H9 (cell line): Measurements from ENCODE around the gene TNFSF8. TPM values are rescaled to one million over a fixed set of nuclear protein-coding genes. Genes with fewer than 3 reads are reported as not detected.

ENCODE experiments used
- DNase-seq: peaks from one replicate; pipeline ENCODE4 v3.0.0-alpha.2; 2017
- H2AFZ ChIP-seq: one replicate; pipeline ENCODE4 v1.6.1; 2013; ENCODE audit warnings: mild to moderate bottlenecking, low read length, control low read depth, moderate library complexity
- H2AK5ac ChIP-seq: 2 replicates; pipeline ENCODE4 v1.6.1; 2013; ENCODE audit warnings: low read length, control low read depth, mixed read lengths; ENCODE audit not compliant: insufficient read length
- H2BK120ac ChIP-seq: one replicate; pipeline ENCODE4 v1.6.1; 2013; ENCODE audit warnings: low read depth, mild to moderate bottlenecking, low read length, control low read depth, inconsistent platforms; ENCODE audit not compliant: poor library complexity, severe bottlenecking
- H2BK12ac ChIP-seq: 2 replicates; pipeline ENCODE4 v1.6.1; 2013; ENCODE audit warnings: low read length, control low read depth, mixed read lengths, low read depth; ENCODE audit not compliant: insufficient read length
- H2BK15ac ChIP-seq: 2 replicates; pipeline ENCODE4 v1.6.1; 2013; ENCODE audit warnings: low read depth, low read length, control low read depth
- H2BK20ac ChIP-seq: one replicate; pipeline ENCODE4 v1.6.1; 2013; ENCODE audit warnings: low read depth, mild to moderate bottlenecking, low read length, control low read depth, inconsistent platforms; ENCODE audit not compliant: poor library complexity, severe bottlenecking
- H2BK5ac ChIP-seq: 2 replicates; pipeline ENCODE4 v1.6.1; 2013; ENCODE audit warnings: low read length, control low read depth, mixed read lengths; ENCODE audit not compliant: insufficient read length
- H3K14ac ChIP-seq: 2 replicates; pipeline ENCODE4 v1.6.1; 2013; ENCODE audit warnings: low read length, control low read depth; ENCODE audit not compliant: insufficient read depth
- H3K18ac ChIP-seq: 2 replicates; pipeline ENCODE4 v1.6.1; 2013; ENCODE audit warnings: low read depth, mild to moderate bottlenecking, mixed read lengths, low read length, control low read depth; ENCODE audit not compliant: insufficient read length
- H3K23ac ChIP-seq: 2 replicates; pipeline ENCODE4 v1.6.1; 2013; ENCODE audit warnings: low read length, control low read depth, mixed read lengths, low read depth; ENCODE audit not compliant: insufficient read length
- H3K23me2 ChIP-seq: 2 replicates; pipeline ENCODE4 v1.6.1; 2013; ENCODE audit warnings: low read depth, mild to moderate bottlenecking, mixed read lengths, low read length, control low read depth; ENCODE audit not compliant: insufficient read length, poor library complexity, severe bottlenecking
- H3K27ac ChIP-seq: 2 replicates; pipeline ENCODE4 v1.5.1; 2013; ENCODE audit warnings: low read length, control low read depth, mixed read lengths, low read depth; ENCODE audit not compliant: insufficient read length
- H3K27me3 ChIP-seq: 2 replicates; pipeline ENCODE4 v1.6.1; 2013; ENCODE audit warnings: low read length, control low read depth, inconsistent platforms; ENCODE audit not compliant: insufficient read depth
- H3K4ac ChIP-seq: 2 replicates; pipeline ENCODE4 v1.6.1; 2013; ENCODE audit warnings: low read depth, mild to moderate bottlenecking, control low read depth, inconsistent platforms, low read length, moderate library complexity
- H3K4me1 ChIP-seq: 2 replicates; pipeline ENCODE4 v1.6.1; 2013; ENCODE audit warnings: low read length, control low read depth, inconsistent platforms; ENCODE audit not compliant: insufficient read depth
- H3K4me2 ChIP-seq: 2 replicates; pipeline ENCODE4 v1.6.1; 2013; ENCODE audit warnings: low read length, control low read depth, mixed read lengths; ENCODE audit not compliant: insufficient read length, insufficient read depth
- H3K56ac ChIP-seq: 2 replicates; pipeline ENCODE4 v1.6.1; 2013; ENCODE audit warnings: low read depth, mild to moderate bottlenecking, mixed read lengths, low read length, control low read depth; ENCODE audit not compliant: insufficient read length
- H3K79me1 ChIP-seq: 2 replicates; pipeline ENCODE4 v1.6.1; 2013; ENCODE audit warnings: low read depth, mild to moderate bottlenecking, moderate library complexity, low read length, control low read depth, inconsistent platforms; ENCODE audit not compliant: insufficient read depth, poor library complexity, severe bottlenecking
- H3K79me2 ChIP-seq: 2 replicates; pipeline ENCODE4 v1.6.1; 2013; ENCODE audit warnings: low read length, control low read depth, inconsistent platforms; ENCODE audit not compliant: insufficient read depth
- H3K9ac ChIP-seq: 2 replicates; pipeline ENCODE4 v1.6.1; 2013; ENCODE audit warnings: low read length, control low read depth, mixed read lengths; ENCODE audit not compliant: insufficient read length; ENCODE audit errors: extremely low read depth
- H3K9me3 ChIP-seq: one replicate; pipeline ENCODE4 v1.6.1; 2013; ENCODE audit warnings: low read depth, low read length, inconsistent platforms; ENCODE audit not compliant: control insufficient read depth
- H3T11ph ChIP-seq: one replicate; pipeline ENCODE4 v1.6.1; 2013; ENCODE audit warnings: mild to moderate bottlenecking, low read length, control low read depth, inconsistent platforms
- H4K20me1 ChIP-seq: one replicate; pipeline ENCODE4 v1.6.1; 2013; ENCODE audit not compliant: control insufficient read depth, insufficient read length, insufficient read depth
- H4K5ac ChIP-seq: 2 replicates; pipeline ENCODE4 v1.6.1; 2013; ENCODE audit warnings: low read depth, mild to moderate bottlenecking, mixed read lengths, low read length, control low read depth; ENCODE audit not compliant: insufficient read length
- H4K8ac ChIP-seq: replicated peaks from 2 replicates; pipeline ENCODE4 v1.6.1; 2013; ENCODE audit warnings: low read length, control low read depth, mixed read lengths, low read depth; ENCODE audit not compliant: insufficient read length
- H4K91ac ChIP-seq: 2 replicates; pipeline ENCODE4 v1.6.1; 2013; ENCODE audit warnings: low read depth, mild to moderate bottlenecking, moderate library complexity, mixed read lengths, low read length, control low read depth; ENCODE audit not compliant: insufficient read length
- H3K27ac Mint-ChIP-seq, 3 experiments: 2 replicates in 2 of 3; 3 replicates in 1 of 3; pipeline ENCODE4 v1.8.0; 2020 to 2021; ENCODE audit warnings: mixed read lengths in 3 of 3, mild to moderate bottlenecking in 1 of 3, moderate library complexity in 1 of 3
- H3K27me3 Mint-ChIP-seq: 2 replicates; pipeline ENCODE4 v1.8.0; 2021; ENCODE audit warnings: low read depth, mild to moderate bottlenecking, moderate library complexity, mixed read lengths
- H3K36me3 Mint-ChIP-seq, 3 experiments: 2 replicates in 2 of 3; 3 replicates in 1 of 3; pipeline ENCODE4 v1.8.0; 2020 to 2021; ENCODE audit warnings: low read depth in 3 of 3, mixed read lengths in 3 of 3; ENCODE audit not compliant: insufficient read depth in 1 of 3
- H3K4me1 Mint-ChIP-seq, 2 experiments: 2 replicates each; pipeline ENCODE4 v1.8.0; 2020; ENCODE audit warnings: mixed read lengths in 2 of 2
- H3K4me3 Mint-ChIP-seq, 2 experiments: 2 replicates in 1 of 2; 3 replicates in 1 of 2; pipeline ENCODE4 v1.8.0; 2020 to 2021; ENCODE audit warnings: mild to moderate bottlenecking in 2 of 2, mixed read lengths in 2 of 2, moderate library complexity in 1 of 2
- H3K9me3 Mint-ChIP-seq, 2 experiments: 2 replicates in 1 of 2; 3 replicates in 1 of 2; pipeline ENCODE4 v1.8.0; 2020; ENCODE audit warnings: mild to moderate bottlenecking in 2 of 2, mixed read lengths in 2 of 2, moderate library complexity in 1 of 2
- CTCF ChIP-seq: fragments of 200-600 bp; sonication (generic); conservative IDR thresholded peaks from 3 replicates; pipeline ENCODE4 v1.8.0; 2021; ENCODE audit warnings: antibody characterized with exemption, mild to moderate bottlenecking
- WGBS: extraction: QIAGEN DNeasy Blood & Tissue Kit; methylation state at CpG from one replicate; pipeline ENCODE4 v1.1.7; 2013; ENCODE audit warnings: missing lambda C conversion rate, low lambda C conversion rate, mixed read lengths; ENCODE audit not compliant: insufficient read length; ENCODE audit errors: extremely low coverage; 5-methylcytosine and 5-hydroxymethylcytosine counted together
- total RNA-seq: library from RNA; stranded (reverse); gene quantifications from 2 replicates; pipeline ENCODE4 v1.2.1, GENCODE V29; 2021

Gene TNFSF8
- total RNA-seq, 1 experiment from 2014 or later, result not detected

GRCh38 chr9:114925039-114925438 is 5.4 kb downstream of the TNFSF8 start:
- H3K4me3 Mint-ChIP-seq, result no peak overlapping the region
- Histone ChIP-seq H3K14ac (no peak overlapping the region), H3K79me2 (no peaks in the 10 kb centered on the region), H2BK5ac (no peak overlapping the region), H3K18ac (no peak overlapping the region), H4K20me1 (no peaks in the 10 kb centered on the region), H3K27ac (no peak overlapping the region), H4K91ac (no peak overlapping the region), H2AK5ac (no peak overlapping the region), H3K23ac (no peak overlapping the region), H3K27me3 (peaks cover 85% of the 10 kb centered on the region), H3K9me3 (no peaks in the 10 kb centered on the region), H2BK120ac (no peak overlapping the region), H3K4ac (no peak overlapping the region), H4K8ac (no peak overlapping the region), H3K56ac (no peak overlapping the region), H3K4me1 (no peaks in the 10 kb centered on the region), H2BK12ac (no peak overlapping the region), H3K23me2 (no peaks in the 10 kb centered on the region), H2BK20ac (no peak overlapping the region), H3K79me1 (no peaks in the 10 kb centered on the region), H3K4me2 (no peak overlapping the region), H2BK15ac (no peak overlapping the region), H4K5ac (no peak overlapping the region), H2AFZ (no peak overlapping the region), H3T11ph (no peak overlapping the region), H3K9ac (no peak overlapping the region)
- no peak for TF ChIP-seq CTCF
- no peak for DNase-seq
- no CpG with 5 or more reads among the region's 3 CpGs for WGBS
- H3K9me3 Mint-ChIP-seq, result peaks cover 0 to 5% of the 10 kb centered on the region in 2 experiments; a peak in 1 of 5 replicates
- peaks cover 27 to 41% of the 10 kb centered on the region in 2 experiments for H3K4me1 Mint-ChIP-seq
- peaks cover 96% of the 10 kb centered on the region for H3K27me3 Mint-ChIP-seq
- H3K27ac Mint-ChIP-seq, result no peak overlapping the region
- no peaks in the 10 kb centered on the region for H3K36me3 Mint-ChIP-seq
